Measurements from ENCODE around the gene ITGB3.
"Not testable (repeated sequence)": the region's sequence is repeated elsewhere in the genome, so short reads cannot be mapped to it uniquely, and the experiment has no call there.

ITGB3 gene

GRCh38 chr17:47253541-47254402 lies at the start of gene ITGB3:
ITGB3 (plus strand) TSS chr17:47253827; CDS start chr17:47253862, 35 bp downstream.
- DNase-seq = peak; percentile 52

GRCh38 chr17:47203984-47204721 lies 49.5 kb upstream of the ITGB3 start:
- peak; percentile 30 to 34 for DNase-seq

- DNase-seq = peak in 1 of 2 donors; percentile 11
Measured at GRCh38 chr17:47204722-47205418, 48.8 kb upstream of the ITGB3 start.

GRCh38 chr17:47205419-47205963 lies 48.1 kb upstream of the ITGB3 start:
- DNase-seq = peak; percentile 44 to 51

GRCh38 chr17:47207143-47208067 lies 46.2 kb upstream of the ITGB3 start:
- no peak for DNase-seq

- DNase-seq = no peak
Measured at GRCh38 chr17:47208744-47209488, 44.7 kb upstream of the ITGB3 start, which contains the start of gene MYL4. MYL4 (plus strand) TSS chr17:47209348; CDS start chr17:47209423, 75 bp downstream.

GRCh38 chr17:47209499-47209898 lies 44.1 kb upstream of the ITGB3 start:
- no peak for DNase-seq

GRCh38 chr17:47210105-47210504 lies 43.5 kb upstream of the ITGB3 start:
- DNase-seq = no peak

GRCh38 chr17:47210779-47211178 lies 42.8 kb upstream of the ITGB3 start:
- no peak for DNase-seq

- no peak for DNase-seq
Measured at GRCh38 chr17:47212458-47212857, 41.2 kb upstream of the ITGB3 start.

- DNase-seq = no peak
Measured at GRCh38 chr17:47213540-47213939, 40.1 kb upstream of the ITGB3 start.

- DNase-seq = no peak
Measured at GRCh38 chr17:47214931-47215330, 38.7 kb upstream of the ITGB3 start.

GRCh38 chr17:47216821-47217220 lies 36.8 kb upstream of the ITGB3 start:
- not testable (repeated sequence) for DNase-seq

- not testable (repeated sequence) for DNase-seq
Measured at GRCh38 chr17:47217279-47217678, 36.3 kb upstream of the ITGB3 start.

- DNase-seq = no peak
Measured at GRCh38 chr17:47218896-47219430, 34.7 kb upstream of the ITGB3 start.

GRCh38 chr17:47219621-47220475 lies 33.8 kb upstream of the ITGB3 start:
- DNase-seq = no peak

- no peak for DNase-seq
Measured at GRCh38 chr17:47220531-47220999, 33.1 kb upstream of the ITGB3 start.

- DNase-seq = no peak
Measured at GRCh38 chr17:47221154-47221553, 32.5 kb upstream of the ITGB3 start.

GRCh38 chr17:47222047-47222446 lies 31.6 kb upstream of the ITGB3 start:
- no peak for DNase-seq

GRCh38 chr17:47223007-47223406 lies 30.6 kb upstream of the ITGB3 start:
- DNase-seq = no peak

All from stimulated activated CD4-positive, alpha-beta T cell treated with anti-CD3 and anti-CD28 coated beads, Interleukin-2, amount 100 ng/mL, for 48 hours (primary cell).